Measurements from ENCODE around the gene KCNK2. TPM values are rescaled to one million over a fixed set of nuclear protein-coding genes. Genes with fewer than 3 reads are reported as not detected.
"Not testable (repeated sequence)": the region's sequence is repeated elsewhere in the genome, so short reads cannot be mapped to it uniquely, and the experiment has no call there.

KCNK2 gene
- total RNA-seq, 1 donor from 2014 or later, result not detected

- no peak overlapping the region for H3K4me3 Mint-ChIP-seq
- H3K4me1 Mint-ChIP-seq, result no peaks in the 10 kb centered on the region
- peaks cover 2% of the 10 kb centered on the region for H3K9me3 Mint-ChIP-seq
- DNase-seq, result no peak
- intact Hi-C loops (cut with micrococcal nuclease), result no loop called here
- no peaks in the 10 kb centered on the region for H3K36me3 Mint-ChIP-seq (ENCODE audit: low read depth)
- H3K27me3 Mint-ChIP-seq, result no peaks in the 10 kb centered on the region
- no peak overlapping the region for H3K27ac Mint-ChIP-seq
Observed at GRCh38 chr1:215147024-215147423, 64.5 kb downstream of the KCNK2 start.

- no peak for DNase-seq
- Mint-ChIP-seq H3K9me3 (no peaks in the 10 kb centered on the region), H3K27ac (no peak overlapping the region), H3K4me1 (no peaks in the 10 kb centered on the region), H3K36me3 (ENCODE audit: low read depth) (no peaks in the 10 kb centered on the region), H3K27me3 (no peaks in the 10 kb centered on the region), H3K4me3 (no peak overlapping the region)
- intact Hi-C loops (cut with micrococcal nuclease), result no loop called here
Observed at GRCh38 chr1:215151841-215152549, 69.5 kb downstream of the KCNK2 start.

- Mint-ChIP-seq H3K27me3 (no peaks in the 10 kb centered on the region), H3K9me3 (no peaks in the 10 kb centered on the region), H3K4me1 (no peaks in the 10 kb centered on the region), H3K36me3 (ENCODE audit: low read depth) (no peaks in the 10 kb centered on the region), H3K27ac (no peak overlapping the region), H3K4me3 (no peak overlapping the region)
- intact Hi-C loops (cut with micrococcal nuclease), result no loop called here
- DNase-seq, result no peak
Observed at GRCh38 chr1:215156232-215156631, 73.7 kb downstream of the KCNK2 start.

- intact Hi-C loops (cut with micrococcal nuclease), result no loop called here
- Mint-ChIP-seq H3K4me1 (no peaks in the 10 kb centered on the region), H3K36me3 (ENCODE audit: low read depth) (no peaks in the 10 kb centered on the region), H3K4me3 (no peak overlapping the region), H3K27me3 (no peaks in the 10 kb centered on the region), H3K27ac (no peak overlapping the region), H3K9me3 (peaks cover 6% of the 10 kb centered on the region)
- no peak for DNase-seq
Observed at GRCh38 chr1:215160351-215160750, 77.8 kb downstream of the KCNK2 start.

GRCh38 chr1:215163144-215163543 is 80.6 kb downstream of the KCNK2 start:
- H3K9me3 Mint-ChIP-seq; H3K4me3 Mint-ChIP-seq; H3K27me3 Mint-ChIP-seq; intact Hi-C loops (cut with micrococcal nuclease); H3K4me1 Mint-ChIP-seq; H3K36me3 Mint-ChIP-seq (ENCODE audit: low read depth); DNase-seq; H3K27ac Mint-ChIP-seq: not testable (repeated sequence)

GRCh38 chr1:215166886-215167285 is 84.3 kb downstream of the KCNK2 start:
- Mint-ChIP-seq H3K36me3 (ENCODE audit: low read depth) (no peaks in the 10 kb centered on the region), H3K4me3 (no peak overlapping the region), H3K9me3 (peaks cover 8% of the 10 kb centered on the region), H3K4me1 (no peaks in the 10 kb centered on the region), H3K27ac (no peak overlapping the region), H3K27me3 (no peaks in the 10 kb centered on the region)
- no peak for DNase-seq
- intact Hi-C loops (cut with micrococcal nuclease), result no loop called here

GRCh38 chr1:215181518-215181917 is 99.0 kb downstream of the KCNK2 start:
- Mint-ChIP-seq H3K4me3 (no peak overlapping the region), H3K9me3 (no peaks in the 10 kb centered on the region), H3K4me1 (no peaks in the 10 kb centered on the region), H3K27me3 (no peaks in the 10 kb centered on the region), H3K27ac (no peak overlapping the region), H3K36me3 (ENCODE audit: low read depth) (no peaks in the 10 kb centered on the region)
- intact Hi-C loops (cut with micrococcal nuclease), result no loop called here
- DNase-seq, result no peak

- Mint-ChIP-seq H3K4me3 (no peak overlapping the region), H3K27me3 (no peaks in the 10 kb centered on the region), H3K27ac (no peak overlapping the region), H3K9me3 (no peaks in the 10 kb centered on the region), H3K4me1 (no peaks in the 10 kb centered on the region), H3K36me3 (ENCODE audit: low read depth) (no peaks in the 10 kb centered on the region)
- no peak for DNase-seq
- intact Hi-C loops (cut with micrococcal nuclease), result no loop called here
Observed at GRCh38 chr1:215185067-215185620, 102.6 kb downstream of the KCNK2 start.

- Mint-ChIP-seq H3K27me3 (no peaks in the 10 kb centered on the region), H3K4me1 (no peaks in the 10 kb centered on the region), H3K9me3 (no peaks in the 10 kb centered on the region), H3K36me3 (ENCODE audit: low read depth) (no peaks in the 10 kb centered on the region), H3K27ac (no peak overlapping the region), H3K4me3 (no peak overlapping the region)
- DNase-seq, result no peak
- intact Hi-C loops (cut with micrococcal nuclease), result no loop called here
Observed at GRCh38 chr1:215188302-215188950, 105.9 kb downstream of the KCNK2 start.

- intact Hi-C loops (cut with micrococcal nuclease), result no loop called here
Observed at GRCh38 chr1:215192306-215192705, 109.8 kb downstream of the KCNK2 start.

GRCh38 chr1:215198021-215198420 is 115.5 kb downstream of the KCNK2 start:
- Mint-ChIP-seq H3K9me3 (no peaks in the 10 kb centered on the region), H3K4me3 (no peak overlapping the region), H3K36me3 (ENCODE audit: low read depth) (no peaks in the 10 kb centered on the region), H3K27ac (no peak overlapping the region), H3K27me3 (no peaks in the 10 kb centered on the region), H3K4me1 (no peaks in the 10 kb centered on the region)
- intact Hi-C loops (cut with micrococcal nuclease), result no loop called here
- no peak for DNase-seq

More at GRCh38 chr1:215192306-215192705, 109.8 kb downstream of the KCNK2 start:
- H3K4me3 Mint-ChIP-seq, result no peak overlapping the region
- no peaks in the 10 kb centered on the region for H3K4me1 Mint-ChIP-seq
- no peaks in the 10 kb centered on the region for H3K9me3 Mint-ChIP-seq
- no peak overlapping the region for H3K27ac Mint-ChIP-seq
- DNase-seq, result no peak
- H3K36me3 Mint-ChIP-seq (ENCODE audit: low read depth), result no peaks in the 10 kb centered on the region
- H3K27me3 Mint-ChIP-seq, result no peaks in the 10 kb centered on the region

GRCh38 chr1:215200121-215200520 is 117.6 kb downstream of the KCNK2 start:
- intact Hi-C loops (cut with micrococcal nuclease), result no loop called here
- Mint-ChIP-seq H3K4me1 (no peaks in the 10 kb centered on the region), H3K27ac (no peak overlapping the region), H3K4me3 (no peak overlapping the region), H3K27me3 (no peaks in the 10 kb centered on the region), H3K9me3 (no peaks in the 10 kb centered on the region), H3K36me3 (ENCODE audit: low read depth) (no peaks in the 10 kb centered on the region)
- no peak for DNase-seq

- Mint-ChIP-seq H3K36me3 (ENCODE audit: low read depth) (no peaks in the 10 kb centered on the region), H3K4me1 (no peaks in the 10 kb centered on the region), H3K27me3 (no peaks in the 10 kb centered on the region), H3K9me3 (no peaks in the 10 kb centered on the region), H3K4me3 (no peak overlapping the region), H3K27ac (no peak overlapping the region)
- DNase-seq, result no peak
- intact Hi-C loops (cut with micrococcal nuclease), result no loop called here
Observed at GRCh38 chr1:215201283-215201682, 118.7 kb downstream of the KCNK2 start.

- Mint-ChIP-seq H3K27ac (no peak overlapping the region), H3K9me3 (no peaks in the 10 kb centered on the region), H3K4me3 (no peak overlapping the region), H3K27me3 (no peaks in the 10 kb centered on the region), H3K4me1 (no peaks in the 10 kb centered on the region), H3K36me3 (ENCODE audit: low read depth) (no peaks in the 10 kb centered on the region)
- no peak for DNase-seq
- intact Hi-C loops (cut with micrococcal nuclease), result no loop called here
Observed at GRCh38 chr1:215202868-215203267, 120.3 kb downstream of the KCNK2 start.

All from activated CD4-positive, alpha-beta T cell treated with anti-CD3 and anti-CD28 coated beads, Interleukin-2, amount 10 ng/mL, durations not matched to agents 24 days and 14 days (primary cell).